Trophoblast cell (in vitro differentiated cells and primary cell): ENCODE results near the gene OR51E1.

ENCODE experiments used
- DNase-seq, 2 donors: peaks; one replicate each; pipeline ENCODE4 v3.0.0-alpha.2; 2016
- H2AFZ ChIP-seq: 2 replicates; pipeline ENCODE4 v1.6.1; 2013; ENCODE audit warnings: low read length, moderate library complexity, mild to moderate bottlenecking; ENCODE audit not compliant: insufficient read depth, poor library complexity
- H2AK5ac ChIP-seq: 2 replicates; pipeline ENCODE4 v1.6.1; 2013; ENCODE audit warnings: mild to moderate bottlenecking, low read length
- H2BK120ac ChIP-seq: 2 replicates; pipeline ENCODE4 v1.6.1; 2013; ENCODE audit warnings: low read length, mild to moderate bottlenecking, moderate library complexity; ENCODE audit not compliant: insufficient read depth, poor library complexity
- H2BK12ac ChIP-seq: 2 replicates; pipeline ENCODE4 v1.6.1; 2013; ENCODE audit warnings: mild to moderate bottlenecking, low read length, moderate library complexity
- H2BK5ac ChIP-seq: 2 replicates; pipeline ENCODE4 v1.6.1; 2013; ENCODE audit warnings: low read length, low read depth, moderate library complexity, mild to moderate bottlenecking; ENCODE audit not compliant: poor library complexity
- H3K14ac ChIP-seq: 2 replicates; pipeline ENCODE4 v1.6.1; 2013; ENCODE audit warnings: mild to moderate bottlenecking, low read length
- H3K18ac ChIP-seq: 2 replicates; pipeline ENCODE4 v1.6.1; 2013; ENCODE audit warnings: mild to moderate bottlenecking, low read length
- H3K23ac ChIP-seq: 2 replicates; pipeline ENCODE4 v1.6.1; 2013; ENCODE audit warnings: low read length
- H3K27ac ChIP-seq: 2 replicates; pipeline ENCODE4 v1.5.1; 2013; ENCODE audit warnings: low read depth, mild to moderate bottlenecking, inconsistent platforms, low read length, moderate library complexity
- H3K27me3 ChIP-seq: 2 replicates; pipeline ENCODE4 v1.6.1; 2013; ENCODE audit warnings: inconsistent platforms, mild to moderate bottlenecking, low read length, moderate library complexity; ENCODE audit not compliant: insufficient read depth
- H3K36me3 ChIP-seq, 2 experiments: 1 replicate in 1 of 2; 2 replicates in 1 of 2; pipeline ENCODE4 v1.6.1; 2013; ENCODE audit warnings: low read length in 2 of 2, mild to moderate bottlenecking in 2 of 2, moderate library complexity in 1 of 2; ENCODE audit not compliant: insufficient read depth in 2 of 2, control insufficient read depth in 1 of 2
- H3K4ac ChIP-seq: 2 replicates; pipeline ENCODE4 v1.6.1; 2013; ENCODE audit warnings: low read depth, mild to moderate bottlenecking, low read length, moderate library complexity
- H3K4me1 ChIP-seq, 2 experiments: 1 replicate in 1 of 2; 2 replicates in 1 of 2; pipeline ENCODE4 v1.6.1; 2013; ENCODE audit warnings: low read length in 2 of 2, mild to moderate bottlenecking in 2 of 2, moderate library complexity in 1 of 2; ENCODE audit not compliant: insufficient read depth in 2 of 2, control insufficient read depth in 1 of 2
- H3K4me2 ChIP-seq: 2 replicates; pipeline ENCODE4 v1.6.1; 2013; ENCODE audit warnings: inconsistent platforms, mild to moderate bottlenecking, low read length, moderate library complexity
- H3K4me3 ChIP-seq: 2 replicates; pipeline ENCODE4 v1.5.1; 2013; ENCODE audit warnings: mild to moderate bottlenecking, low read depth, low read length, inconsistent platforms
- H3K79me1 ChIP-seq: one replicate; pipeline ENCODE4 v1.6.1; 2013; ENCODE audit warnings: low read length
- H3K79me2 ChIP-seq: 2 replicates; pipeline ENCODE4 v1.6.1; 2013; ENCODE audit warnings: low read length, mild to moderate bottlenecking; ENCODE audit not compliant: control insufficient read depth, insufficient read depth, poor library complexity
- H3K9ac ChIP-seq: 2 replicates; pipeline ENCODE4 v1.6.1; 2013; ENCODE audit warnings: mild to moderate bottlenecking, low read length
- H3K9me3 ChIP-seq: 2 replicates; pipeline ENCODE4 v1.6.1; 2013; ENCODE audit warnings: low read depth, mild to moderate bottlenecking, control low read depth, inconsistent platforms, low read length; ENCODE audit not compliant: insufficient read depth
- H4K12ac ChIP-seq: 2 replicates; pipeline ENCODE4 v1.6.1; 2013; ENCODE audit warnings: low read depth, mild to moderate bottlenecking, low read length, moderate library complexity
- H4K8ac ChIP-seq: 2 replicates; pipeline ENCODE4 v1.6.1; 2013; ENCODE audit warnings: low read depth, mild to moderate bottlenecking, low read length, moderate library complexity
- H4K91ac ChIP-seq: one replicate; pipeline ENCODE4 v1.6.1; 2013; ENCODE audit warnings: low read depth, mild to moderate bottlenecking, low read length, moderate library complexity
- WGBS: extraction: QIAGEN DNeasy Blood & Tissue Kit; methylation state at CpG from one replicate; pipeline ENCODE4 v1.1.7; 2013; ENCODE audit warnings: missing lambda C conversion rate; ENCODE audit not compliant: insufficient read length, insufficient coverage; ENCODE audit errors: extremely low coverage; 5-methylcytosine and 5-hydroxymethylcytosine counted together

Gene OR51E1

DNA sequence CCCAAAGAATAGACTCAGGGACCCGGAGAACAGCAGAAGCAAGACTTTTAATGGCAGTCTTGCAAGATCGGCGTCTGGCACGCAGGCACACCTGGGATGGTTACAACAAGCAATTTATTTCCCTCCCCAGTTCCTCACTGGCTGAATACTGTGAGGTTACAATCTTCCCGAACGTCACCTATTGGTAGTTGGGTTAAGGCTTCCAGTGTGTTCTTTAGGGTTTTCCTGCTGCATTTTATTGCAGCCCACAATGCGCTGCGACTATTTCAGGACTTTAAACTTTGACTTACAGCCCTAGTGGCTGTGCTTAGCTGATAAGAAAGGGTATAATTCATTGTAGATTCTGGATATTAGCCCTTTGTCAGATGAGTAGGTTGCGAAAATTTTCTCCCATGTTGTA lies 24.3 kb upstream of the OR51E1 start:
- Histone ChIP-seq H4K12ac (no peak overlapping the region), H3K79me2 (no peaks in the 10 kb centered on the region), H2BK5ac (no peak overlapping the region), H4K8ac (no peak overlapping the region), H4K91ac (no peak overlapping the region), H3K4ac (no peak overlapping the region), H3K9ac (no peak overlapping the region), H3K27ac (no peak overlapping the region), H2BK12ac (no peak overlapping the region), H3K4me1 (no peaks in the 10 kb centered on the region), H3K36me3 (no peaks in the 10 kb centered on the region), H3K14ac (no peak overlapping the region), H2AFZ (no peak overlapping the region), H2AK5ac (no peak overlapping the region), H3K18ac (no peak overlapping the region), H3K4me3 (no peak overlapping the region), H3K9me3 (no peaks in the 10 kb centered on the region), H2BK120ac (no peak overlapping the region), H3K27me3 (no peaks in the 10 kb centered on the region), H3K79me1 (no peaks in the 10 kb centered on the region), H3K4me2 (no peak overlapping the region), H3K23ac (no peak overlapping the region)
- DNase-seq: no peak
- WGBS: no CpG with 5 or more reads among the region's 9 CpGs

DNA sequence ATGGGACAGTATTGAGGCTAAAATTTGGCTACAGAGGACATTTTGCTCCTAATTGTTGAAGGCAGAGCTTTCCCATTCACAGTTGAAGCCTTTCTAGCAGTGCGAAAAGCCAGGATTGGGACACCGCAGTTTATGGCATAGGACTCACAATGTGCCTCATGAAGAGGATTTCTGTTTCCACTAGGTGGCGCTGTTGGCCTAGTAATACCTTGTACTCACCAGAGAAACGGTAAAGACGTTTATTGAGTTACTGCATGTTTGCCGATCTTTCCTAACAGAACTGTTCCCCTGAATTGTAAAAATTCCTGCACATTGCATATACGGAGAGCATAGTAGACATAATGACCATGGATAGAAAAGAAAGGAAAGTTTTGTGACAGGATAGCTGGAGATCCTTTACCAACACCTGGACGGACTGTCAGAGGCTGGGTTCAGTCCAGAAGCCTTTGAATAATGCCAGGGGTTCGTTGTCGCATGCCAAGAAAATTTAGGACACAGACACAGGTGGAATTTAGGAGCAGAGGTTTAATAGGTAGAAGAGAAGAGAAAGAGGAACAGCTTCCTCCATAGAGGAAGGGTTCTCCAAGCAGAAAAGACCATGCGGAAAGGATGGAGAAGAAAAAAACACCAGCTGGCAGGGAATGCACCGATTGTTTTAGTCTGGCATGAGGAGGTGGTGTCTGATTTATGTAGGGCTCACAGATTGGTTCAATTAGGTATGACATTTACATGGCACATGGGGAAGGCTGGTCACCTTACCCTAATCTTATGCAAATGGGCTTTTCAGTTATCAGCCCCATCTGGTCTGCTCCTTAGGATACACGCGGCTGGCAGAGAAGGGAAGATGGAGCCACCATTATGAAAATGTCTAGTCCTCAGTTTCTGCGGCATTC lies 17.3 kb upstream of the OR51E1 start:
- Histone ChIP-seq H3K4me3 (no peak overlapping the region), H4K12ac (no peak overlapping the region), H3K4me1 (no peaks in the 10 kb centered on the region), H3K18ac (no peak overlapping the region), H2BK12ac (no peak overlapping the region), H3K14ac (no peak overlapping the region), H4K91ac (no peak overlapping the region), H3K9me3 (no peaks in the 10 kb centered on the region), H4K8ac (no peak overlapping the region), H3K4me2 (no peak overlapping the region), H3K23ac (no peak overlapping the region), H3K9ac (no peak overlapping the region), H3K79me2 (no peaks in the 10 kb centered on the region), H3K27ac (no peak overlapping the region), H3K79me1 (no peaks in the 10 kb centered on the region), H2AFZ (no peak overlapping the region), H3K36me3 (no peaks in the 10 kb centered on the region), H2BK120ac (no peak overlapping the region), H2AK5ac (no peak overlapping the region), H3K4ac (no peak overlapping the region), H2BK5ac (no peak overlapping the region), H3K27me3 (no peaks in the 10 kb centered on the region)
- DNase-seq: peak; percentile 63 to 90
- no CpG with 5 or more reads among the region's 15 CpGs for WGBS

DNA sequence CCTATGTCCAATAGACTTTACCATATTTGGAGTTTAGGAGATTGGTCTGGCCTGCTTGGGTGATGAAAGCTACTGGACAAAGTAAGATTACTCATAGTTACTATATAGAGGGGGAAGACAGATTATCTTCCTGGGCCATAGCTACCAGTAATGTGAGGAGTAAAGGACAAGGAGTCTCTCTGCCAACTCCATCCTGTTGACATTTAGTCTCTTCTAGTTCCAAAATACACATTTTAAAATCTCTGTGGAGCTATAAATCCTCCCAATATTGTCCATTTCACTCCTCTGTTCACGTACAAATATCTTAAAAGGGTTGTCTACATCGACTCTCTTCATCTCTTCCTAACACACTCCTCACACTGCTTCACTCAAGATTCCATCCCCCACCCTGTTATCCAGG lies 7.6 kb upstream of the OR51E1 start:
- H3K14ac ChIP-seq: no peak overlapping the region
- no peak overlapping the region for H2BK120ac ChIP-seq
- H2AFZ ChIP-seq: no peak overlapping the region
- H2AK5ac ChIP-seq: no peak overlapping the region
- peaks cover 0 to 2% of the 10 kb centered on the region in 2 experiments for H3K4me1 ChIP-seq
- H3K27ac ChIP-seq: no peak overlapping the region
- no CpG with 5 or more reads among the region's 2 CpGs for WGBS
- H3K4me2 ChIP-seq: no peak overlapping the region
- H3K23ac ChIP-seq: no peak overlapping the region
- H3K36me3 ChIP-seq: no peaks in the 10 kb centered on the region
- H4K91ac ChIP-seq: no peak overlapping the region
- H3K18ac ChIP-seq: no peak overlapping the region
- no peak overlapping the region for H4K8ac ChIP-seq
- H3K4me3 ChIP-seq: no peak overlapping the region
- no peaks in the 10 kb centered on the region for H3K27me3 ChIP-seq
- no peak overlapping the region for H3K4ac ChIP-seq
- DNase-seq: no peak
- H2BK5ac ChIP-seq: no peak overlapping the region
- H2BK12ac ChIP-seq: no peak overlapping the region
- no peaks in the 10 kb centered on the region for H3K79me1 ChIP-seq
- no peaks in the 10 kb centered on the region for H3K79me2 ChIP-seq
- H3K9ac ChIP-seq: no peak overlapping the region
- no peak overlapping the region for H4K12ac ChIP-seq
- peaks cover 6% of the 10 kb centered on the region for H3K9me3 ChIP-seq

DNA sequence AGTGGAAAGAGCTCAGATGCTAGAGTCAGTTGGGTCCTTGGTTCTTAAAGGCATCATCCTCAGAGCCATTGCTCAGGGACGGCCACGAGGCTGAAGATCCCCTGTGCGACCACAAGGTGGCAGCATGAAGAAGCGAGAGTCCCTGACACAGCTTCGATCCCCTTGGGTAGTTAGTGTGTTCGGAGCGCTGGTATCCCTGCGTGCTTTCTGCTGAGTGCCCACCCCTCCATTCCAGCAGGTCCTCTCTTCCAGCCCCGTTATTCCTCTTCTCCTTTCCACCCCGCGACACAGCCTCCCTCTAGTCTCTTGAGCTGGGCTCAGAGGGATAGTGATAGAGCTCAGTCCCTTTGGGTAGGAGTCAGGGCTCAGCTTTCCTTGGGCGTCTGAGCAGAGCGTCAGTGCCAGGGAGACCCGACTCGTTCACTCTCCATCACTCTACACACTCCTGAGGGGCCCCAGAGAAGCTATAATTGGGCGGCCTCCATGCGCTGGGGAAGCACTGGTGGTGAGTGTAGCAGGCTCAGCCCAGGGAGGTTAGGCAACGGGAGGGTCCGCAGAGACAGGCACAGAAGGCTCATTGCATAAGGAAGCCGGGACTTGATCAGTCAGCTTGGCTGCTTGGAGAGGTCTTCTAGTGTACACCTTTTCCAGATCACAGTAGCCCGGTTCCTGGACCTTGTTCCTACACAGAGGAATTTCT lies 6.7 kb upstream of the OR51E1 start, which contains the start of gene OR51D1:
OR51D1 (plus strand) TSS at position 516 of the 700 bp plus-strand sequence. CDS start 2,314 bp downstream, outside the sequence.
- Histone ChIP-seq H4K12ac (no peak within 1 kb of the TSS), H3K4me1 (peaks cover 5 to 7% of the 10 kb centered on the region in 2 experiments), H3K27ac (no peak within 1 kb of the TSS), H3K4me2 (peak within 1 kb of the TSS; percentile 31), H3K4ac (no peak within 1 kb of the TSS), H3K9me3 (peaks cover 6% of the 10 kb centered on the region), H3K27me3 (no peaks in the 10 kb centered on the region), H3K36me3 (no peaks in the 10 kb centered on the region), H3K18ac (no peak within 1 kb of the TSS), H3K9ac (no peak within 1 kb of the TSS), H2BK120ac (no peak within 1 kb of the TSS), H4K91ac (no peak within 1 kb of the TSS), H3K23ac (no peak within 1 kb of the TSS), H3K4me3 (no peak within 1 kb of the TSS), H2AFZ (no peak within 1 kb of the TSS), H2BK12ac (no peak within 1 kb of the TSS), H4K8ac (no peak within 1 kb of the TSS), H3K79me1 (no peaks in the 10 kb centered on the region), H3K79me2 (no peaks in the 10 kb centered on the region), H2BK5ac (no peak within 1 kb of the TSS), H3K14ac (no peak within 1 kb of the TSS), H2AK5ac (no peak within 1 kb of the TSS)
- WGBS: no CpG with 5 or more reads among the region's 21 CpGs
- peak; percentile 57 to 76 for DNase-seq
